ENCODE data around the gene ADAMTS13.

The ADAMTS13 gene

GRCh38 chr9:133474215-133474614 lies 52.0 kb downstream of the ADAMTS13 start:
- no peak for DNase-seq

GRCh38 chr9:133474853-133475252 lies 52.7 kb downstream of the ADAMTS13 start:
- no peak for DNase-seq

GRCh38 chr9:133475292-133476012 lies 53.3 kb downstream of the ADAMTS13 start:
- DNase-seq: no peak

- DNase-seq: no peak
These were observed 54.1 kb downstream of the ADAMTS13 start for GRCh38 chr9:133476036-133476931.

GRCh38 chr9:133476941-133477340 lies 54.8 kb downstream of the ADAMTS13 start:
- no peak for DNase-seq

GRCh38 chr9:133477461-133477860 lies 55.3 kb downstream of the ADAMTS13 start:
- no peak for DNase-seq

- no peak for DNase-seq
These were observed 56.1 kb downstream of the ADAMTS13 start for GRCh38 chr9:133477992-133478850.

- DNase-seq: peak; percentile 75
These were observed 56.9 kb downstream of the ADAMTS13 start, which contains the start of gene SLC2A6 for GRCh38 chr9:133478851-133479711. TSS of gene SLC2A6 (minus strand) at chr9:133479099. CDS start at chr9:133479059, 40 bp downstream.

GRCh38 chr9:133483611-133484010 lies 61.4 kb downstream of the ADAMTS13 start:
- no peak for DNase-seq

- no peak for DNase-seq
These were observed 62.7 kb downstream of the ADAMTS13 start for GRCh38 chr9:133484671-133485437.

- no peak for DNase-seq
These were observed 63.5 kb downstream of the ADAMTS13 start for GRCh38 chr9:133485531-133486260.

- no peak for DNase-seq
These were observed 65.2 kb downstream of the ADAMTS13 start for GRCh38 chr9:133487331-133487725.

- no peak for DNase-seq
These were observed 66.6 kb downstream of the ADAMTS13 start for GRCh38 chr9:133488686-133489252.

- no peak for DNase-seq
These were observed 67.4 kb downstream of the ADAMTS13 start for GRCh38 chr9:133489253-133490190.

GRCh38 chr9:133490201-133490681 lies 68.1 kb downstream of the ADAMTS13 start:
- no peak for DNase-seq

GRCh38 chr9:133490865-133491655 lies 68.9 kb downstream of the ADAMTS13 start:
- no peak for DNase-seq

GRCh38 chr9:133491656-133491925 lies 69.4 kb downstream of the ADAMTS13 start:
- no peak for DNase-seq
